ENCODE results near the gene FBXW10B.
"Not testable (repeated sequence)": the region's sequence is repeated elsewhere in the genome, so short reads cannot be mapped to it uniquely, and the experiment has no call there.

GRCh38 chr17:15654401-15654800 lies 34.9 kb upstream of the FBXW10B start:
- not testable (repeated sequence) for TF ChIP-seq POLR2A (IDR thresholded peaks at IDR 0.05; ENCODE audit: low read length); GATA1 (IDR thresholded peaks at IDR 0.05; ENCODE audit: low read depth, low read length)

Data from erythroblast (primary cell).